Gastrocnemius medialis (tissue), 4 donors: ENCODE data around the gene TMEM87A.

Experiments used
- POLR2A ChIP-seq, 2 donors: fragments of 450-650 bp; IDR thresholded peaks; one replicate each; pipeline ENCODE4 v1.6.1; 2017; ENCODE audit warnings: antibody characterized with exemption in 2 of 2, mild to moderate bottlenecking in 2 of 2, moderate library complexity in 2 of 2
- TF ChIP-seq, protein P1 (sequence below), 5 experiments: fragments of 450-650 bp in 3 of 5; fragments of 200-600 bp in 2 of 5; sonication (generic) in 2 of 5; IDR thresholded peaks in 4 of 5; conservative IDR thresholded peaks in 1 of 5; 1 replicate in 4 of 5; 2 replicates in 1 of 5; pipeline ENCODE4 v1.5.1; 2016 to 2019; ENCODE audit warnings: antibody characterized with exemption in 5 of 5, mild to moderate bottlenecking in 3 of 5, moderate library complexity in 3 of 5

DNA sequence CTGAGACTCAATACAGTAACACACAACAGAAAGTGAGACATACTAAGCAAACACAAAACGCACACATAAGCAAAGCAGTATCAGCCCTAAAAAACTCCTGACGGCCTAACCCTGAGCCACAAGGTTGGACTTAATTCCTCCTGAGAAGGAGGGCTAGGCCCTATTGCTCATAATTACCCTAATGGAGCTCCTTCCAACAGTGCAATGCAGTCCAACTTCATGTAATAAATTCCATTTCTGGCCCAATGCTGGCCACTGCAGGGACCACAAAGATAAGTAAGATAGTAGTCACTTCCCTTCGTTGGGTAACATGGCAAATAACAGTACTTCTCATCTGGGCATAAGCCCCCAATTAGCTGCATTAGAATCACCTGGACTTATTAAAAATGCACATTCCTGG is 69.3 kb downstream of the TMEM87A start:
- TF ChIP-seq, protein P1, sequence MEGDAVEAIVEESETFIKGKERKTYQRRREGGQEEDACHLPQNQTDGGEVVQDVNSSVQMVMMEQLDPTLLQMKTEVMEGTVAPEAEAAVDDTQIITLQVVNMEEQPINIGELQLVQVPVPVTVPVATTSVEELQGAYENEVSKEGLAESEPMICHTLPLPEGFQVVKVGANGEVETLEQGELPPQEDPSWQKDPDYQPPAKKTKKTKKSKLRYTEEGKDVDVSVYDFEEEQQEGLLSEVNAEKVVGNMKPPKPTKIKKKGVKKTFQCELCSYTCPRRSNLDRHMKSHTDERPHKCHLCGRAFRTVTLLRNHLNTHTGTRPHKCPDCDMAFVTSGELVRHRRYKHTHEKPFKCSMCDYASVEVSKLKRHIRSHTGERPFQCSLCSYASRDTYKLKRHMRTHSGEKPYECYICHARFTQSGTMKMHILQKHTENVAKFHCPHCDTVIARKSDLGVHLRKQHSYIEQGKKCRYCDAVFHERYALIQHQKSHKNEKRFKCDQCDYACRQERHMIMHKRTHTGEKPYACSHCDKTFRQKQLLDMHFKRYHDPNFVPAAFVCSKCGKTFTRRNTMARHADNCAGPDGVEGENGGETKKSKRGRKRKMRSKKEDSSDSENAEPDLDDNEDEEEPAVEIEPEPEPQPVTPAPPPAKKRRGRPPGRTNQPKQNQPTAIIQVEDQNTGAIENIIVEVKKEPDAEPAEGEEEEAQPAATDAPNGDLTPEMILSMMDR (IDR thresholded peaks at IDR 0.05 in 4 of 5, conservative IDR thresholded peaks at IDR 0.05 in 1 of 5), result no peak
- TF ChIP-seq POLR2A (IDR thresholded peaks at IDR 0.05), result no peak
